ENCODE results near the gene TOM1L2.
"Not testable (repeated sequence)": the region's sequence is repeated elsewhere in the genome, so short reads cannot be mapped to it uniquely, and the experiment has no call there.

The TOM1L2 gene

GRCh38 chr17:17972126-17972951 lies at the start of gene TOM1L2, which contains the start of gene DRC3:
Gene TOM1L2 (minus strand): TSS chr17:17972400. CDS start chr17:17972313, 87 bp downstream.
Gene DRC3 (plus strand): TSS chr17:17972862. CDS start chr17:17977599, 4,737 bp downstream.
- peak; percentile 100 for DNase-seq

GRCh38 chr17:18021372-18021771 lies 49.2 kb upstream of the TOM1L2 start:
- DNase-seq, result no peak

GRCh38 chr17:18020971-18021370 lies 48.8 kb upstream of the TOM1L2 start:
- no peak for DNase-seq

GRCh38 chr17:18019838-18020154 lies 47.6 kb upstream of the TOM1L2 start:
- no peak for DNase-seq

GRCh38 chr17:18018411-18018921 lies 46.3 kb upstream of the TOM1L2 start:
- DNase-seq, result no peak

GRCh38 chr17:18017958-18018357 lies 45.8 kb upstream of the TOM1L2 start:
- no peak for DNase-seq

- DNase-seq, result no peak
These were observed 44.2 kb upstream of the TOM1L2 start for GRCh38 chr17:18016426-18016825.

GRCh38 chr17:18015593-18015992 lies 43.4 kb upstream of the TOM1L2 start:
- DNase-seq, result no peak

GRCh38 chr17:18014006-18014405 lies 41.8 kb upstream of the TOM1L2 start:
- no peak for DNase-seq

GRCh38 chr17:18011286-18011685 lies 39.1 kb upstream of the TOM1L2 start:
- DNase-seq, result no peak

- DNase-seq, result no peak
These were observed 37.6 kb upstream of the TOM1L2 start for GRCh38 chr17:18009609-18010420.

- DNase-seq, result no peak
These were observed 36.5 kb upstream of the TOM1L2 start for GRCh38 chr17:18008496-18009268.

GRCh38 chr17:18006495-18007239 lies 34.5 kb upstream of the TOM1L2 start:
- DNase-seq, result no peak

GRCh38 chr17:18005496-18005895 lies 33.3 kb upstream of the TOM1L2 start:
- no peak for DNase-seq

- DNase-seq, result no peak
These were observed 32.7 kb upstream of the TOM1L2 start for GRCh38 chr17:18004884-18005305.

GRCh38 chr17:18004345-18004744 lies 32.1 kb upstream of the TOM1L2 start:
- no peak for DNase-seq

- DNase-seq, result no peak
These were observed 30.0 kb upstream of the TOM1L2 start for GRCh38 chr17:18002171-18002570.

- no peak for DNase-seq
These were observed 27.8 kb upstream of the TOM1L2 start for GRCh38 chr17:18000030-18000408.

- no peak for DNase-seq
These were observed 27.3 kb upstream of the TOM1L2 start for GRCh38 chr17:17999364-18000029.

GRCh38 chr17:17998934-17999333 lies 26.7 kb upstream of the TOM1L2 start:
- DNase-seq, result no peak

- DNase-seq, result not testable (repeated sequence)
These were observed 23.7 kb upstream of the TOM1L2 start for GRCh38 chr17:17995887-17996286.

Data from activated CD4-positive, alpha-beta T cell treated with anti-CD3 and anti-CD28 coated beads, Interleukin-2, Interleukin-6, amounts not matched to agents 100 ng/mL and 50 ng/mL, durations not matched to agents 16 hours and 8 hours (primary cell).